ENCODE measurements around the gene NFYC. TPM values are rescaled to one million over a fixed set of nuclear protein-coding genes. Genes with fewer than 3 reads are reported as not detected.

Gene NFYC
- total RNA-seq, 2 donors from 2014 or later: 43.6 to 59.0 TPM

DNA sequence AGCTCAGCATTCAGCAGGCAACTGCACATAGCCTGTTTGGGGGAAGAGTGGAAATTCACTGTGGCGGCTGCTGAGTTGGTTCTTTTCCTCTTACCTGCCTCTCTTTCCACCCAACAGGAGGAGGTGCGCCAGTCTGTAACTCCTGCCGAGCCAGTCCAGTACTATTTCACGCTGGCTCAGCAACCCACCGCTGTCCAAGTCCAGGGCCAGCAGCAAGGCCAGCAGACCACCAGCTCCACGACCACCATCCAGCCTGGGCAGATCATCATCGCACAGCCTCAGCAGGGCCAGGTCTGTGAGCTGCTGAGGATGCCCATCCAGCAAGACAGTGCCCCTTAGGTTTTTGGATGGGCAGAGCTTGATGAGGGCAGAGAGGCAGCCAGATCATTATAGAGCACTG, 66.5 kb downstream of the NFYC start:
- H3K27me3 Mint-ChIP-seq (ENCODE audit: insufficient read depth): no peaks in the 10 kb centered on the region
- H3K27ac Mint-ChIP-seq: no peak overlapping the region
- Histone ChIP-seq H3K9me3 (ENCODE audit: control insufficient read depth, low read length) (no peaks in the 10 kb centered on the region), H3K9ac (ENCODE audit: extremely low read depth, low read length, poor library complexity, severe bottlenecking) (no peak overlapping the region), H3K27me3 (ENCODE audit: control insufficient read depth, insufficient read depth, low read length, poor library complexity, severe bottlenecking) (no peaks in the 10 kb centered on the region), H3K4me1 (ENCODE audit: control insufficient read depth, insufficient read depth, low read length) (no peaks in the 10 kb centered on the region), H3K27ac (ENCODE audit: low read depth, low read length) (no peak overlapping the region), H3K4me3 (ENCODE audit: low read length) (no peak overlapping the region), H3K36me3 (ENCODE audit: control insufficient read depth, insufficient read depth, low read length) (peaks cover 88% of the 10 kb centered on the region)
- no peak overlapping the region for H3K4me3 Mint-ChIP-seq
- H3K4me1 Mint-ChIP-seq: no peaks in the 10 kb centered on the region
- no peaks in the 10 kb centered on the region for H3K9me3 Mint-ChIP-seq
- TF ChIP-seq, protein P1, sequence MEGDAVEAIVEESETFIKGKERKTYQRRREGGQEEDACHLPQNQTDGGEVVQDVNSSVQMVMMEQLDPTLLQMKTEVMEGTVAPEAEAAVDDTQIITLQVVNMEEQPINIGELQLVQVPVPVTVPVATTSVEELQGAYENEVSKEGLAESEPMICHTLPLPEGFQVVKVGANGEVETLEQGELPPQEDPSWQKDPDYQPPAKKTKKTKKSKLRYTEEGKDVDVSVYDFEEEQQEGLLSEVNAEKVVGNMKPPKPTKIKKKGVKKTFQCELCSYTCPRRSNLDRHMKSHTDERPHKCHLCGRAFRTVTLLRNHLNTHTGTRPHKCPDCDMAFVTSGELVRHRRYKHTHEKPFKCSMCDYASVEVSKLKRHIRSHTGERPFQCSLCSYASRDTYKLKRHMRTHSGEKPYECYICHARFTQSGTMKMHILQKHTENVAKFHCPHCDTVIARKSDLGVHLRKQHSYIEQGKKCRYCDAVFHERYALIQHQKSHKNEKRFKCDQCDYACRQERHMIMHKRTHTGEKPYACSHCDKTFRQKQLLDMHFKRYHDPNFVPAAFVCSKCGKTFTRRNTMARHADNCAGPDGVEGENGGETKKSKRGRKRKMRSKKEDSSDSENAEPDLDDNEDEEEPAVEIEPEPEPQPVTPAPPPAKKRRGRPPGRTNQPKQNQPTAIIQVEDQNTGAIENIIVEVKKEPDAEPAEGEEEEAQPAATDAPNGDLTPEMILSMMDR (conservative IDR thresholded peaks at IDR 0.05): no peak
- WGBS, 2 experiments (ENCODE audit: insufficient coverage in 1 of 2, insufficient read length in 1 of 2): 95 to 97% methylated on average over 3 to 7 of the region's 7 CpGs
- DNase-seq: no peak
- H3K36me3 Mint-ChIP-seq (ENCODE audit: low read depth): peaks cover 66% of the 10 kb centered on the region

DNA sequence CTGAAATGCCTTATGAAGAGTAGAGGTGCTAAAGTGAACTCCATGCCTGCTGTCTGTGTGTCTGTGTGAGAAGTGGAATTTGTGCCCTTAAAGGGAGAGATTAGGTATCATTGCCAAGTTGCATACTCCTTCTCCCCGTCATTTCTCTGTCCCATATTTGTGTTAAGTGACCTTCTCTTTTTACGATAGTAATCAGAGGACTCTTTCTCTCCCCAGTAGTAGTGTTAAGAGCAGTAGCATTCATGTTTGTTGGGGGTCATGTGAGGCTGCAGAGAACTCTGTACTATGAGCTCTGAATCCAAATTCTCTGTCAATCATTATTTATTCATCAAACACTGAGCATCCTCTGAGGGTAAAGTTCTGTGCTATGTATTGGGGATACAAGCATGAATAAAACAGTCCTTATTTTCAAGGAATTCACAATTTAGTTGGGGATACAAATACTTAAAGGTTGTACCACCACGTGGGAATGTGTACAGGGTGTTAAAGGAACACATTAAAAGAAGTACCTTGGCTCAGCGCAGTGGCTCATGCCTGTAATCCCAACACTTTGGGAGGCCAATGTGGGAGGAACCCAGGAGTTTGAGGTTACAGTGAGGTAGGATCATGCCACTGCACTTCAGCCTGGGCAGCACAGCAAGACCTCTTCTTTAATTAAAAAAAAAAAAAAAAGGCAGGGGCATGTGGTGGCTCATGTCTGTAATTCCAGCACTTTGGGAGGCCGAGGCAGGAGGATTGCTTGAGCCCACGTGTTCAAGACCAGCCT, 67.3 kb downstream of the NFYC start:
- WGBS, 2 experiments (ENCODE audit: insufficient coverage in 1 of 2, insufficient read length in 1 of 2): 89 to 95% methylated on average over 5 to 6 of the region's 6 CpGs
- Mint-ChIP-seq H3K4me3 (no peak overlapping the region), H3K36me3 (ENCODE audit: low read depth) (peaks cover 64% of the 10 kb centered on the region), H3K27ac (no peak overlapping the region), H3K27me3 (ENCODE audit: insufficient read depth) (no peaks in the 10 kb centered on the region), H3K4me1 (no peaks in the 10 kb centered on the region), H3K9me3 (no peaks in the 10 kb centered on the region)
- Histone ChIP-seq H3K4me1 (ENCODE audit: control insufficient read depth, insufficient read depth, low read length) (no peaks in the 10 kb centered on the region), H3K9ac (ENCODE audit: extremely low read depth, low read length, poor library complexity, severe bottlenecking) (no peak overlapping the region), H3K27ac (ENCODE audit: low read depth, low read length) (no peak overlapping the region), H3K27me3 (ENCODE audit: control insufficient read depth, insufficient read depth, low read length, poor library complexity, severe bottlenecking) (no peaks in the 10 kb centered on the region), H3K9me3 (ENCODE audit: control insufficient read depth, low read length) (no peaks in the 10 kb centered on the region), H3K4me3 (ENCODE audit: low read length) (no peak overlapping the region), H3K36me3 (ENCODE audit: control insufficient read depth, insufficient read depth, low read length) (peaks cover 83% of the 10 kb centered on the region)
- DNase-seq: no peak
- TF ChIP-seq, protein P1 (conservative IDR thresholded peaks at IDR 0.05): no peak

DNA sequence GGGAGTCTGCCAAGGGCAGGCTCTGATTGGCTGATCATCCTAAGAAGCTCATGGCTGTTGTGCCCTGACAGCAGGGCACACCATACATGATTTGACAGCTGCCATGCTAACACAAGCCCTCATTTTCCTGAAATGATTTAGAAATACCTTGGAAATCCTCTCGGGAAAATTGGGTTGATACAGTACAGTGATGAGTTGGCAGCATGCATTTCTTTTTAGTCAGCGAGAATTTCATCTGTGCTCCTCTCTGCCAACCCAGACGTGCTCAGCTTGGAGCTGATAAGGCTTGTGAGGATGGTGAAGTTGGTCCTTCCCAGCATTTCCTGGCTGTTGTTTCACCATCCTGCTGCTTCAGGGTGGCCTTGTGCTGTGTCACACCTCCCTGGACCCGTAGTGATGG, 69.5 kb downstream of the NFYC start:
- no peaks in the 10 kb centered on the region for H3K9me3 Mint-ChIP-seq
- 96 to 100% methylated on average over 3 to 4 of the region's 4 CpGs for WGBS, 2 experiments (ENCODE audit: insufficient coverage in 1 of 2, insufficient read length in 1 of 2)
- H3K27ac ChIP-seq (ENCODE audit: low read depth, low read length): no peak overlapping the region

More for the DNA sequence above, 69.5 kb downstream of the NFYC start:
- Histone ChIP-seq H3K4me1 (ENCODE audit: control insufficient read depth, insufficient read depth, low read length) (no peaks in the 10 kb centered on the region), H3K9ac (ENCODE audit: extremely low read depth, low read length, poor library complexity, severe bottlenecking) (no peak overlapping the region), H3K36me3 (ENCODE audit: control insufficient read depth, insufficient read depth, low read length) (peaks cover 84% of the 10 kb centered on the region), H3K4me3 (ENCODE audit: low read length) (no peak overlapping the region), H3K27me3 (ENCODE audit: control insufficient read depth, insufficient read depth, low read length, poor library complexity, severe bottlenecking) (no peaks in the 10 kb centered on the region), H3K9me3 (ENCODE audit: control insufficient read depth, low read length) (no peaks in the 10 kb centered on the region)
- H3K27me3 Mint-ChIP-seq (ENCODE audit: insufficient read depth): no peaks in the 10 kb centered on the region
- no peak for DNase-seq
- H3K36me3 Mint-ChIP-seq (ENCODE audit: low read depth): peaks cover 65% of the 10 kb centered on the region
- no peak overlapping the region for H3K4me3 Mint-ChIP-seq
- TF ChIP-seq, protein P1 (conservative IDR thresholded peaks at IDR 0.05): no peak
- no peaks in the 10 kb centered on the region for H3K4me1 Mint-ChIP-seq
- no peak overlapping the region for H3K27ac Mint-ChIP-seq
